GM12865 (cell line): Measurements from ENCODE around the gene FTSJ1.

Experiments used
- DNase-seq: peaks from one replicate; pipeline ENCODE4 v3.0.0; 2010; ENCODE audit warnings: low read depth
- H3K4me3 ChIP-seq: 2 replicates; pipeline ENCODE4 v1.5.1; 2011; ENCODE audit warnings: mild to moderate bottlenecking, low read depth, low read length, control low read depth
- TF ChIP-seq, protein P1 (sequence below): IDR thresholded peaks from 2 replicates; pipeline ENCODE4 v1.5.1; 2011; ENCODE audit warnings: low read length, control low read depth, low read depth, inconsistent platforms; ENCODE audit not compliant: insufficient read depth; ENCODE audit errors: missing control alignments

FTSJ1 gene

GRCh38 chrX:48477960-48478755, 2.2 kb downstream of the FTSJ1 start:
- no peak overlapping the region for H3K4me3 ChIP-seq
- TF ChIP-seq, protein P1, sequence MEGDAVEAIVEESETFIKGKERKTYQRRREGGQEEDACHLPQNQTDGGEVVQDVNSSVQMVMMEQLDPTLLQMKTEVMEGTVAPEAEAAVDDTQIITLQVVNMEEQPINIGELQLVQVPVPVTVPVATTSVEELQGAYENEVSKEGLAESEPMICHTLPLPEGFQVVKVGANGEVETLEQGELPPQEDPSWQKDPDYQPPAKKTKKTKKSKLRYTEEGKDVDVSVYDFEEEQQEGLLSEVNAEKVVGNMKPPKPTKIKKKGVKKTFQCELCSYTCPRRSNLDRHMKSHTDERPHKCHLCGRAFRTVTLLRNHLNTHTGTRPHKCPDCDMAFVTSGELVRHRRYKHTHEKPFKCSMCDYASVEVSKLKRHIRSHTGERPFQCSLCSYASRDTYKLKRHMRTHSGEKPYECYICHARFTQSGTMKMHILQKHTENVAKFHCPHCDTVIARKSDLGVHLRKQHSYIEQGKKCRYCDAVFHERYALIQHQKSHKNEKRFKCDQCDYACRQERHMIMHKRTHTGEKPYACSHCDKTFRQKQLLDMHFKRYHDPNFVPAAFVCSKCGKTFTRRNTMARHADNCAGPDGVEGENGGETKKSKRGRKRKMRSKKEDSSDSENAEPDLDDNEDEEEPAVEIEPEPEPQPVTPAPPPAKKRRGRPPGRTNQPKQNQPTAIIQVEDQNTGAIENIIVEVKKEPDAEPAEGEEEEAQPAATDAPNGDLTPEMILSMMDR: no peak
- no peak for DNase-seq

GRCh38 chrX:48478806-48479205, 2.8 kb downstream of the FTSJ1 start:
- no peak for DNase-seq
- H3K4me3 ChIP-seq: no peak overlapping the region
- TF ChIP-seq, protein P1: no peak

- DNase-seq: no peak
- TF ChIP-seq, protein P1: no peak
- H3K4me3 ChIP-seq: no peak overlapping the region
Observed at GRCh38 chrX:48480142-48480541, 4.1 kb downstream of the FTSJ1 start.

DNA sequence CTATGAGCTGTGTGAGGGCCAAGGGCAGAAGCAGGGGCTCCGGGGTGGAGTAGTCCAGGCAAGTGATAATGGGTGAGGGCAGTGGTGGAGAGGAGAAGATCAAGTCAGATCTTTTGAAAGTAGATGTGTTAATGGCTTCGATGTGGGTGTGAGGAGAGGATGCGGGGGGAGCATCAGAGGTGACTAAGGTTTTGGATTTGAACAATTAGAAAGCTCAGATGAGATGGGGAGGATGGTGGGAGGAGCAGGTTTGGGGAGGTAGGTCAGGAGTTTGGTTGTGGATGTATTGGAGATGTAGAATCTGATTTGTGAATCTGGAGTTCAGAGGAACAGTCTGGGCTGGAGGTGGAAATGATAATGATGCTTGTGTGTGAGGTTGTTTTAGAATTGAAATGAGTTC, 4.6 kb downstream of the FTSJ1 start:
- no peak overlapping the region for H3K4me3 ChIP-seq
- TF ChIP-seq, protein P1: no peak
- no peak for DNase-seq

DNA sequence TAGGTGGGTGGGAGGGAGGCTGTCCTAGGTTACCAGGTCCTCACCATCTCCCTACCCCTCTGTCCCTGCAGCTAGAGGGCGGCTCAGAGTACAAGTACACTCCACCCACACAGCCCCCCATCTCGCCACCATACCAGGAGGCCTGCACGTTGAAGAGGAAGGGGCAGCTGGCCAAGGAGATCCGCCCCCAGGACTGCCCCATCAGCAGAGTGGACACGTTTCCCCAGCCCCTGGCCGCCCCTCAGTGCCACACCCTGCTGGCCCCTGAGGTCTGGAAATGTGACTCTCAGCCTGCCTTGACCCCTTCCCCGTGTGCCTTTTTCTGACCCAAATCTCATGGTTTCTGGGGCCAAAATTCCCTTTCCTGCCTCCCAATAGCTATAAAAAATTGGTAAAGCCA, 6.5 kb downstream of the FTSJ1 start:
- DNase-seq: no peak
- TF ChIP-seq, protein P1: no peak
- no peak overlapping the region for H3K4me3 ChIP-seq

- DNase-seq: no peak
- TF ChIP-seq, protein P1: no peak
- no peak overlapping the region for H3K4me3 ChIP-seq
Observed at GRCh38 chrX:48487362-48487798, 11.4 kb downstream of the FTSJ1 start.

GRCh38 chrX:48488034-48488433, 12.0 kb downstream of the FTSJ1 start:
- DNase-seq: no peak
- TF ChIP-seq, protein P1: no peak

More at GRCh38 chrX:48488034-48488433, 12.0 kb downstream of the FTSJ1 start:
- no peak overlapping the region for H3K4me3 ChIP-seq
